ENCODE results near the gene GAL3ST3. TPM values are rescaled to one million over a fixed set of nuclear protein-coding genes. Genes with fewer than 3 reads are reported as not detected.
"Not testable (repeated sequence)": the region's sequence is repeated elsewhere in the genome, so short reads cannot be mapped to it uniquely, and the experiment has no call there.

GAL3ST3 gene
- not detected in 2 replicates for total RNA-seq (2014; rRNA removed)
- 0.74 TPM for polyA plus RNA-seq (2012)

GRCh38 chr11:66048547-66049323 lies at the start of gene GAL3ST3:
TSS of gene GAL3ST3 (minus strand) at chr11:66049161. CDS start at chr11:66045415, 3,746 bp downstream.
- DNase-seq (ENCODE audit: low read depth): no peak

GRCh38 chr11:66092125-66092524 lies 43.2 kb upstream of the GAL3ST3 start:
- DNase-seq (ENCODE audit: low read depth): not testable (repeated sequence)

GRCh38 chr11:66090288-66090687 lies 41.3 kb upstream of the GAL3ST3 start:
- no peak for DNase-seq (ENCODE audit: low read depth)

- DNase-seq (ENCODE audit: low read depth): no peak
Measured at GRCh38 chr11:66089067-66089466, 40.1 kb upstream of the GAL3ST3 start.

GRCh38 chr11:66087148-66087908 lies 38.4 kb upstream of the GAL3ST3 start:
- DNase-seq (ENCODE audit: low read depth): no peak

- DNase-seq (ENCODE audit: low read depth): no peak
Measured at GRCh38 chr11:66084821-66085475, 36.0 kb upstream of the GAL3ST3 start.

GRCh38 chr11:66083767-66084166 lies 34.8 kb upstream of the GAL3ST3 start:
- no peak for DNase-seq (ENCODE audit: low read depth)

- DNase-seq (ENCODE audit: low read depth): peak; percentile 33
Measured at GRCh38 chr11:66082946-66083698, 34.2 kb upstream of the GAL3ST3 start.

- DNase-seq (ENCODE audit: low read depth): peak; percentile 27
Measured at GRCh38 chr11:66081505-66081904, 32.5 kb upstream of the GAL3ST3 start.

- peak; percentile 77 for DNase-seq (ENCODE audit: low read depth)
Measured at GRCh38 chr11:66080055-66080817, 31.3 kb upstream of the GAL3ST3 start.

GRCh38 chr11:66078949-66079348 lies 30.0 kb upstream of the GAL3ST3 start:
- DNase-seq (ENCODE audit: low read depth): not testable (repeated sequence)

GRCh38 chr11:66077927-66078326 lies 29.0 kb upstream of the GAL3ST3 start:
- DNase-seq (ENCODE audit: low read depth): no peak

GRCh38 chr11:66076561-66076960 lies 27.6 kb upstream of the GAL3ST3 start:
- no peak for DNase-seq (ENCODE audit: low read depth)

GRCh38 chr11:66075273-66075672 lies 26.3 kb upstream of the GAL3ST3 start:
- no peak for DNase-seq (ENCODE audit: low read depth)

GRCh38 chr11:66073669-66074068 lies 24.7 kb upstream of the GAL3ST3 start:
- no peak for DNase-seq (ENCODE audit: low read depth)

GRCh38 chr11:66072518-66072917 lies 23.6 kb upstream of the GAL3ST3 start:
- no peak for DNase-seq (ENCODE audit: low read depth)

GRCh38 chr11:66072081-66072480 lies 23.1 kb upstream of the GAL3ST3 start:
- DNase-seq (ENCODE audit: low read depth): no peak

- DNase-seq (ENCODE audit: low read depth): no peak
Measured at GRCh38 chr11:66071381-66071801, 22.4 kb upstream of the GAL3ST3 start.

GRCh38 chr11:66070604-66071380 lies 21.8 kb upstream of the GAL3ST3 start:
- DNase-seq (ENCODE audit: low read depth): peak; percentile 25
